GM23248 (cell line): ENCODE measurements around the gene DDX23.

Experiments used
- EZH2 ChIP-seq: fragments of 200-600 bp; sonication (generic); IDR thresholded peaks from 2 replicates; pipeline ENCODE4 v1.6.1; 2018; ENCODE audit warnings: antibody characterized with exemption, mild to moderate bottlenecking; ENCODE audit not compliant: insufficient read depth, poor library complexity, severe bottlenecking
- EZH2phosphoT487 ChIP-seq: fragments of 200-600 bp; sonication (generic); IDR thresholded peaks from 2 replicates; pipeline ENCODE4 v1.6.1; 2018; ENCODE audit warnings: antibody characterized with exemption, moderate library complexity, mild to moderate bottlenecking, low read depth; ENCODE audit not compliant: insufficient read depth

DNA sequence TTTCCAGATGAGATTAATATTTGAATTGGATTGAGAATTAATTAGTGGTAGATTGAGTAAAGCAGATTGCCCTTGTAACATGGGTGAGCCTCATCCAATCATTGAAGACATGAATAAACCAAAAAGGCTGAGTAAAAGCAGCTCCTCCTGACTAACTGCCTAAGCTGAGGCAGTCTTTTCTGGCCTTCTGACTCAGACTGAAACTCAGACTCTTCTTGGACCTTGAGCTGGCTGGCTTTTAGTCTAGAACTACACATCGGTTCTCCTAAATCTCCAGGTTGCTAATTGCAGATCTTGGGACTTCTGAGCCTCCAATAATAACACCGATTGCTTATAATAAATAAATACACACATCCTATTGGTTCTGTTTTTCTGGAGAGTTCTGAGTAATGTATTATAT, 49.3 kb upstream of the DDX23 start:
- TF ChIP-seq EZH2phosphoT487, result no peak
- TF ChIP-seq EZH2, result no peak
